Measurements from ENCODE around the gene SORBS1.

Gene SORBS1

DNA sequence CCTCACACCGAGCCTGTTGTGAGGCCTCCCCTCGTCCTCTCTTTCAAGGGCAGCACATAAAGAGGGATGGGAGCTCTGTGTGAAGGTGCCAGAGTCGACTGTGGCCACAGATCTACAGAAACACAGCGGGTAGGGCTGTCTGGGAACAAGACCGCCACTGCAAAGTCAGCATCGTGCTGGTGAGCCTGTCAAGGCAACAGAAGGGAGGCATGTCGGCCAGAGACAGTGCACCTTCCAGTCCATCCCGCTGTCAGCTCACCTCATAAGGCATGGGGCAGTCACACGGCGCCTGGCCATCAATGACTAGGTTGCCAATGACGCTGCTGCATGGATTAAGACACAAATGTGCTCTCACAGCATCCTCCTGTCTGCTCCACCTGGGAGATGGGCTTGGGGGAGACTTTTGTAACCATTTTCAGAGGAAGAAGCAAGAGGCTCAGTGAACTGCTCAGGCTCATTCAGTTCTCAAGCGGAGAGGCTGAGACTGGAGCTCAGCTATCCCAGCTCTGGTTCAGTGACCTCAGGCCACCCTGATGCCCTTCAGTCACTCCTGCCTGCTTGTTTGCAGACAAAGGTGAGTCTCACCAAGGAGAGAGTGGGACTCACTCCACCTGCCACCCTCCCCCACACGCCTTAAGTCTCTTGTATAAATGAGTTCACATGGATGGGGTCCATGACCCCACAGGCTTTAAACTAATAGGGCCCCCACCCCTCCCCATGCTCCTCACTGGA lies 125.5 kb downstream of the SORBS1 start:
- Histone ChIP-seq H3K27me3 (no peaks in the 10 kb centered on the region), H3K4me1 (peaks cover 93% of the 10 kb centered on the region), H3K27ac (no peak overlapping the region), H3K4me2 (peak overlapping the region; percentile 79), H3K9me3 (no peaks in the 10 kb centered on the region), H4K20me1 (no peaks in the 10 kb centered on the region), H3K9ac (no peak overlapping the region), H3K4me3 (no peak overlapping the region), H3K36me3 (0 out of 2 replicates have a peak, but pooled peaks cover 4% of the 10 kb centered on the region)
- no peak for TF ChIP-seq Cebpa-rat (IDR thresholded peaks at IDR 0.05)

DNA sequence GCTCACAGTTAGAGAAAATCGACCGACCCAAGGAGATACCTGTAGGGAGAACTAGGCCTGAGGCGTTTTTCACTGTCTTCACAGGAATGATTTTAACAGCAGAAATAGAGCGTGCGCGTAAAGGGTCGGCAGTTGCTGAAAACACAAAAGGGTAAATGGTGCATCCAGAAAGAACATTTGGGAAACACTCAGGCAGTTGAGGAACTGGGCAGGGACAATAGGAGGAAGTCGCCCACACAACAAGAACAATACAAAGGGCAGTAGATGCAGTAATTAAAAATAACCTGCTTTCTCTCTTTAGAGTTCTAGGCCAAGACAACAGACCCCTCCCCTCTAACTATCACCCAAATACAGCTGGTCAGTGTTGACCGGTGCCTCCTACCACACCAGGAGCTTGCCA lies 126.6 kb downstream of the SORBS1 start:
- H3K27me3 ChIP-seq, result no peaks in the 10 kb centered on the region
- no peak for TF ChIP-seq Cebpa-rat (IDR thresholded peaks at IDR 0.05)

DNA sequence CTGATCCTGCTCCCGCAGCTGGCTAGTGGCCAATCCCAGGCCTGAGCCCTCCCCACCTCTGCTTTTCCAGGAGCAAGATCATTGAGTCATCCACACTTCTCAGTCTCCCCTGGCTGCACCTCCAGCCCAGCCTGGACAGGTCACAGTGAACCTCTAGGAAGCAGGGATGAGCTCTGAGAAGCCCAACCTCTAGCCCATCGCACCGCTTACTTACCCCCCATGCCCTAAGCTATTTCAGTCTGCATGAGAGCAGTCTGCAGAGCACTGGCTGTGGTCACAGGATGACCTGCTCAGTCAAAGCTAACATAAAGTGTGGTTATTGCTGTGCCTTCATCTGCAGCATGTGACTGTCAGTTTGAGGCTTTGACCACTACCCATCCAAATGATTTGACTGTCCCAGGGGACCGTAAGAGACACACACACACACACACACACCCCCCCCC lies 129.2 kb downstream of the SORBS1 start:
- TF ChIP-seq Cebpa-rat (IDR thresholded peaks at IDR 0.05), result no peak
- Histone ChIP-seq H3K4me3 (no peak overlapping the region), H3K9ac (no peak overlapping the region; the same call in 1 of the 2 replicates), H3K36me3 (peaks cover 12% of the 10 kb centered on the region; the same call in 1 of the 2 replicates), H3K4me1 (peaks cover 83% of the 10 kb centered on the region), H3K9me3 (no peaks in the 10 kb centered on the region), H3K4me2 (peak overlapping the region; percentile 79), H3K27me3 (no peaks in the 10 kb centered on the region), H4K20me1 (no peaks in the 10 kb centered on the region), H3K27ac (peak overlapping the region; percentile 43; the same call in 1 of the 2 replicates)

More for the DNA sequence above, 126.6 kb downstream of the SORBS1 start:
- no peaks in the 10 kb centered on the region for H4K20me1 ChIP-seq
- H3K9ac ChIP-seq, result peak overlapping the region; percentile 30; the same call in 1 of the 2 replicates
- H3K4me1 ChIP-seq, result peaks cover 93% of the 10 kb centered on the region
- peak overlapping the region; percentile 65 for H3K27ac ChIP-seq
- H3K4me2 ChIP-seq, result peak overlapping the region; percentile 79
- 0 out of 2 replicates have a peak, but pooled peaks cover 4% of the 10 kb centered on the region for H3K36me3 ChIP-seq
- peak overlapping the region; percentile 0; the same call in 1 of the 2 replicates for H3K4me3 ChIP-seq
- H3K9me3 ChIP-seq, result no peaks in the 10 kb centered on the region

DNA sequence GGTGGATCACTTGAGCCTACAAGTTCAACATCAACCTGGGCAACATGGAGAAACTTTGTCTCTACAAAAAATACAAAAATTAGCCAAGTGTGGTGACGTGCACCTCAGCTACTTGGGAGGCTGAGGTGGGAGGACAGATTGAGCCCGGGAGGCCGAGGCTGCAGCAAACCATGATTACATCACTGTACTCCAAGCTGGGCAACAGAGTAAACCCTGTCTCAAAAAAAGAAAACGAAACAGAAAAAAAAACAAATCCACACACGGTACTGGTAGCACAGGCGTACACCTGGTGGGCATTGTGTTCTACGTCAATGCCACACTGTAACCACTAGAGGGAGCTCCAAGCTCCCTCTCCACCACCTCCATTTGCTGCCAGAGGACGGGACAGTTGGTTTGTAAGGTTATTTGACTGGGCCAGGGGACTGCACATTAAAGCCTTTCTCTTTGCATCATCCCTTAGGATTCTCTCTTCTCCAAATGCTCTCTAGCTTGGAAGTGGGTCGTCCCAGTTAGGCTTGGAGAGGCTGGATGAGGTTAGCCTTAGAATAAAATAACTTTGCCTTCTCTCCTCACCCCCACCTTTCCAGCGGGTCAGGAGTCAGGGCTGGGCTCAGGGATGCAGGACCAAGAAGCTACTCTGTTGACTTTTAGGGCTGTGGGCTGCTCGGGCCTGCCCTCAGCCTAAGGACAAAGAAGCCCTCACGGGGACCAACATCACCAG lies 130.8 kb downstream of the SORBS1 start:
- Histone ChIP-seq H4K20me1 (no peaks in the 10 kb centered on the region), H3K36me3 (peaks cover 16% of the 10 kb centered on the region; the same call in 1 of the 2 replicates), H3K9ac (no peak overlapping the region), H3K4me3 (no peak overlapping the region), H3K4me1 (peaks cover 69% of the 10 kb centered on the region), H3K27ac (no peak overlapping the region), H3K27me3 (no peaks in the 10 kb centered on the region), H3K9me3 (no peaks in the 10 kb centered on the region), H3K4me2 (peak overlapping the region; percentile 79)
- no peak for TF ChIP-seq Cebpa-rat (IDR thresholded peaks at IDR 0.05)

DNA sequence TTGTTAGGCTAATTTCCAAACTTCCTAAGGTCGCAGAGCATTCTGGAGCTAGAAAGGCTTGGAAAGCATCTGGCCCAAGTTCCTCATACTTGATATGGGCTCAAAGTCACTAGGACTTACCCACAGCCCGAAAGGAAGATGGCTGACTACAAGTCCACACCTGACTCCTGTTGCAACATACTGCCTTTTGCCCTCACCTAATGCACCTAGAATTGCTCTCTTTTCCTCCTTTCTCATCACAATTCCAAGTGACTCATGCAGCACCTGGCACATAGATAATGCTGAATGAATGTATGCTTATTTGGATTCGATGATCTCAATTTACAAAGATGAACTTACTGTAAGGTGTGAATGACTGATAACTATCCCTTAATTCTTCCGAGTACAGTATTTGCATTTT lies 131.5 kb downstream of the SORBS1 start:
- H3K9me3 ChIP-seq, result no peaks in the 10 kb centered on the region
- H3K36me3 ChIP-seq, result peaks cover 16% of the 10 kb centered on the region; the same call in 1 of the 2 replicates
- no peak overlapping the region for H3K4me2 ChIP-seq
- no peak for TF ChIP-seq Cebpa-rat (IDR thresholded peaks at IDR 0.05)
- no peaks in the 10 kb centered on the region for H4K20me1 ChIP-seq
- no peaks in the 10 kb centered on the region for H3K27me3 ChIP-seq
- H3K4me3 ChIP-seq, result no peak overlapping the region
- H3K9ac ChIP-seq, result no peak overlapping the region
- H3K4me1 ChIP-seq, result peaks cover 62% of the 10 kb centered on the region
- H3K27ac ChIP-seq, result no peak overlapping the region

DNA sequence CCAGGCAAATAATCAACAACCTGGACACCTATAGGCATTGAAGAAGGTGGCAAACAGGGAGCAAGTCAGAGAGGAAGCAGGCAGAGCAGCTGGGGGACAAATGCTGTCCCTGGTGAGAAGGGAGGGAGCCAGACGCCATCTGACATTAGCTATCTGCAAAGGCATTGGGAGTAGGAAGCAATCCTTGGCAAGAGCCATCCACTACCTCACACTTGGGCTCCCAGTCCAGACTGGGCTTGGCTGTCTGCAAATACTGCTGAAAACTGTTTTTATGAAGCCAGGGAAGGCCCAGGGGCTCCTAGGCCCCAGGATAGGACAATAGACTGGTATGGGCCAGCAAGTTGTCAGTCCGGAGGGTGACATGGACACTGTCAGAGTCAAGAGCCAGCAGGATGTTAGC lies 132.5 kb downstream of the SORBS1 start:
- H4K20me1 ChIP-seq, result no peaks in the 10 kb centered on the region
- H3K27me3 ChIP-seq, result no peaks in the 10 kb centered on the region
- H3K4me3 ChIP-seq, result no peak overlapping the region
- no peak for TF ChIP-seq Cebpa-rat (IDR thresholded peaks at IDR 0.05)
- H3K9ac ChIP-seq, result no peak overlapping the region
- H3K27ac ChIP-seq, result no peak overlapping the region
- no peaks in the 10 kb centered on the region for H3K9me3 ChIP-seq
- peaks cover 55% of the 10 kb centered on the region for H3K4me1 ChIP-seq
- H3K4me2 ChIP-seq, result 0 out of 2 replicates have a peak overlapping the region, but pooled peaks have one; percentile 17
- peaks cover 20% of the 10 kb centered on the region; the same call in 1 of the 2 replicates for H3K36me3 ChIP-seq

DNA sequence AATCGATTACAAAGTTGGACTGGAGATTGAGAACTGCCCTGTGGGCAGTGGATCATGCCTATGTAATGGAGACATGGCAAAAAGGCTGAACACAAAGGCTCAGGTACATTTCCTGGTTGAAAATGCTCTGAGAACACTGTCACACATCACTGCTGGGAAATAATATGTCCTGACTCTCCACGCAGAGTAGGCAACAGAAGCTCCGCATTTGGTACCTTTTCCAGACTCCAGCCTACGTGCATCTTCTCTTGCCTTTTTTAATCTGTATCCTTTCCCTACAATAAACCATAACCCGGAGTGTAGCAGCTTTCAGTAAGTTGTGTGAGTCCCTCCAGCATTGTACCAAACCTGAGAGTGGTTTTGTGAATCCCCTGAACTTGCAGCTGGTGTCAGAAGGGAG lies 134.7 kb downstream of the SORBS1 start:
- no peak for TF ChIP-seq Cebpa-rat (IDR thresholded peaks at IDR 0.05)
- H3K27ac ChIP-seq, result no peak overlapping the region; the same call in 1 of the 2 replicates
- peaks cover 48% of the 10 kb centered on the region for H3K4me1 ChIP-seq
- H3K27me3 ChIP-seq, result no peaks in the 10 kb centered on the region
- no peak overlapping the region for H3K4me2 ChIP-seq
- no peak overlapping the region for H3K4me3 ChIP-seq
- no peak overlapping the region for H3K9ac ChIP-seq
- no peaks in the 10 kb centered on the region for H3K9me3 ChIP-seq
- peaks cover 30% of the 10 kb centered on the region for H3K36me3 ChIP-seq
- H4K20me1 ChIP-seq, result no peaks in the 10 kb centered on the region

DNA sequence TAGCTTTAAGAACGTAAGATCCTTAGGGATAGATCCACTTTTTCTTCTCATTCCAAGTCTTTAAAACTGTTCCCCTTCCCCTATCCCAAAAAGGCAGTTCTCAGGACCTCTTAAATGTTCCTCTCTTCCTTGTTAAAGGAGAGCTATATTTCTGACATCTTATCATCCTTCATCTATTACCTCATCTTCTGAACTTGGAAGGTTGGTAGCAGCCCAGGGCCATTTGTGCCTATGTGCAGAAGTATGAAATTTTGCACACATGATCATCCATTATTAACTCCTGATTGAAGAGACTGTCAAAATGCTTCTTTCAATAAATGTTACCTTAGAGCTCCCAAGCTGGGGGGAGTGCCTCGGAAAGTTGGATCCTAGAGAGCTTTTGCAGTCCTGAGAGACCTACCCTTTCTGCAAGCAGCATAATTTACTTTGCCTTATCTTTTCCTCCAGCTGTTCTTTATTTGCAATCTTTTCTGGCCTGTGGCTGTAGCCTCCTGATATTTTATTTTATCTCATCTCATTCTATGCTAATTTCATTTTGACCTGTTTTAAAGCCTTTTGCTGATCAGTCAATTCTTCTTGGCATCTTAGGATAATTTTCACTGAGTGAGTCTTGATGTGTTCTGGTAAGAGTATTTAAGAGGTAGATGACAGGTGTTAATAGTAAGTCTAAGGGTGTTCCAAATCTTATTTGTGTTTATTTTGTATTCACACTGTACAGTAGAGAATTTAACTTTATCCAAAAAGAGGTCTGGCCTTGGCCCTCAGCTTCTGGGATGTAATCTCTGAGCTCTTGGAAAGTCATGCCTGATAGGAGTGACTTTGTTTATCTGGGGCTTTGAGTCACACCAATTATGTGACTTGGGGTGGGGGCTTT lies 135.3 kb downstream of the SORBS1 start:
- Histone ChIP-seq H3K4me2 (no peak overlapping the region), H3K36me3 (peaks cover 36% of the 10 kb centered on the region), H3K9me3 (no peaks in the 10 kb centered on the region), H3K27me3 (no peaks in the 10 kb centered on the region), H3K4me3 (no peak overlapping the region), H3K9ac (no peak overlapping the region), H4K20me1 (no peaks in the 10 kb centered on the region), H3K27ac (no peak overlapping the region; the same call in 1 of the 2 replicates), H3K4me1 (peaks cover 43% of the 10 kb centered on the region)
- no peak for TF ChIP-seq Cebpa-rat (IDR thresholded peaks at IDR 0.05)
